Natural killer cell (primary cell): ENCODE data around the gene IZUMO2. TPM values are rescaled to one million over a fixed set of nuclear protein-coding genes. Genes with fewer than 3 reads are reported as not detected.

Experiments
- ATAC-seq, 3 donors: fragments of 150-1000 bp in 2 of 3; fragments of 200-7000 bp in 1 of 3; cut with Tn5 transposase; 1 replicate in 1 of 3; 2 replicates in 2 of 3; pipeline ENCODE4 v1.10.0; 2021; ENCODE audit warnings: mild to moderate bottlenecking in 2 of 3, moderate library complexity in 2 of 3
- DNase-seq, 2 donors: peaks; one replicate each; pipeline versions ENCODE4 v3.0.0 to v3.0.0-alpha.2; 2013 to 2021; ENCODE audit warnings: mixed read lengths in 1 of 2
- H3K27ac ChIP-seq: one replicate; pipeline ENCODE4 v1.5.1; 2013; ENCODE audit warnings: mild to moderate bottlenecking, low read length
- H3K27me3 ChIP-seq: one replicate; pipeline ENCODE4 v1.6.1; 2013; ENCODE audit warnings: low read length; ENCODE audit not compliant: control insufficient read depth, insufficient read depth
- H3K36me3 ChIP-seq: one replicate; pipeline ENCODE4 v1.6.1; 2013; ENCODE audit warnings: low read length; ENCODE audit not compliant: control insufficient read depth, insufficient read depth
- H3K4me1 ChIP-seq: one replicate; pipeline ENCODE4 v1.6.1; 2013; ENCODE audit warnings: low read length; ENCODE audit not compliant: control insufficient read depth, insufficient read depth
- H3K4me3 ChIP-seq: one replicate; pipeline ENCODE4 v1.5.1; 2013; ENCODE audit warnings: low read length
- H3K9me3 ChIP-seq: one replicate; pipeline ENCODE4 v1.6.1; 2013; ENCODE audit warnings: low read length; ENCODE audit not compliant: control insufficient read depth, insufficient read depth
- H3K27ac Mint-ChIP-seq, 2 donors: one replicate each; pipeline ENCODE4 v1.8.0; 2022; ENCODE audit warnings: mild to moderate bottlenecking in 2 of 2, mixed read lengths in 2 of 2, moderate library complexity in 1 of 2
- H3K27me3 Mint-ChIP-seq, 2 donors: one replicate each; pipeline ENCODE4 v1.8.0; 2022; ENCODE audit warnings: low read depth in 2 of 2, mixed read lengths in 2 of 2
- H3K36me3 Mint-ChIP-seq: one replicate; pipeline ENCODE4 v1.8.0; 2022; ENCODE audit warnings: mixed read lengths
- H3K4me1 Mint-ChIP-seq, 2 donors: one replicate each; pipeline ENCODE4 v1.8.0; 2022; ENCODE audit warnings: mixed read lengths in 2 of 2
- H3K4me3 Mint-ChIP-seq: one replicate; pipeline ENCODE4 v1.8.0; 2022; ENCODE audit warnings: mild to moderate bottlenecking, moderate library complexity, mixed read lengths
- H3K9me3 Mint-ChIP-seq, 2 donors: one replicate each; pipeline ENCODE4 v1.8.0; 2022; ENCODE audit warnings: mixed read lengths in 2 of 2
- whole genome bisulfite sequencing: methylation state at CpG from one replicate; pipeline ENCODE4 v1.1.7; 2013; ENCODE audit warnings: missing lambda C conversion rate; ENCODE audit not compliant: insufficient coverage; 5-methylcytosine and 5-hydroxymethylcytosine counted together
- intact Hi-C: fragments of 100-400 bp; cut with micrococcal nuclease; formaldehyde crosslinking; loops from one replicate; pipeline ENCODE4 v1.14.2; 2022
- total RNA-seq, 4 donors: library from RNA; stranded (reverse); fragments of 120-200 nt in 1 of 4; gene quantifications; one replicate each; pipeline versions ENCODE4 v1.2.3 to v1.2.4, GENCODE V29; 2013 to 2022
- TF ChIP-seq, protein P1 (sequence below): fragments of 200-600 bp; IDR thresholded peaks from one replicate; pipeline ENCODE4 v1.8.0; 2022; ENCODE audit warnings: antibody characterized with exemption

The IZUMO2 gene
- total RNA-seq, 3 donors from 2014 or later (not counting 1 experiment from before 2014, with no cell fraction given): not detected

DNA sequence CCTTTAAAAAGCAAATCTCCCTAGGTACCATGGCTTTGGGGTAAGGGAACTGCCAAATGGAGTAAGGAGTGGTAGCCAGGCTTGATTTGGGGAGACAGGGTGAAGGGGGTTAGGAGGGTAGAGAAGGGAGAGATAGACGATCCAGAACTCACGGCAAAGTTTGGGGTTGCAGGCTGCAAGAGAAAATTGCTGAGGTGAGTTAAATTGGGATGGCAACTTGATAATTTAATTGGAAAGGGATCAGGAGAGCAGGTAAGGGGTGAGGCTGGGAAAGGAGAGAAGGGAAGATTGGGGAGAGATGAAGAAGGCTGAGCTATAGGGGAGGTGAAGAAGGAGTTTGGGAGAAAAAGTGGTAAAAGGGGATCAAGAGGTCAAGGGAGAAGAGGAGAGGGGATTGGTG, 4.0 kb downstream of the IZUMO2 start:
- intact Hi-C loops: no loop called here
- Histone ChIP-seq H3K4me1 (no peaks in the 10 kb centered on the region), H3K36me3 (no peaks in the 10 kb centered on the region), H3K27ac (no peak overlapping the region), H3K4me3 (no peak overlapping the region), H3K9me3 (peaks cover 6% of the 10 kb centered on the region), H3K27me3 (no peaks in the 10 kb centered on the region)
- WGBS: 97% methylated on average over 2 of the region's 2 CpGs
- H3K27me3 Mint-ChIP-seq: peaks cover 9 to 15% of the 10 kb centered on the region in 2 donors
- TF ChIP-seq, protein P1, sequence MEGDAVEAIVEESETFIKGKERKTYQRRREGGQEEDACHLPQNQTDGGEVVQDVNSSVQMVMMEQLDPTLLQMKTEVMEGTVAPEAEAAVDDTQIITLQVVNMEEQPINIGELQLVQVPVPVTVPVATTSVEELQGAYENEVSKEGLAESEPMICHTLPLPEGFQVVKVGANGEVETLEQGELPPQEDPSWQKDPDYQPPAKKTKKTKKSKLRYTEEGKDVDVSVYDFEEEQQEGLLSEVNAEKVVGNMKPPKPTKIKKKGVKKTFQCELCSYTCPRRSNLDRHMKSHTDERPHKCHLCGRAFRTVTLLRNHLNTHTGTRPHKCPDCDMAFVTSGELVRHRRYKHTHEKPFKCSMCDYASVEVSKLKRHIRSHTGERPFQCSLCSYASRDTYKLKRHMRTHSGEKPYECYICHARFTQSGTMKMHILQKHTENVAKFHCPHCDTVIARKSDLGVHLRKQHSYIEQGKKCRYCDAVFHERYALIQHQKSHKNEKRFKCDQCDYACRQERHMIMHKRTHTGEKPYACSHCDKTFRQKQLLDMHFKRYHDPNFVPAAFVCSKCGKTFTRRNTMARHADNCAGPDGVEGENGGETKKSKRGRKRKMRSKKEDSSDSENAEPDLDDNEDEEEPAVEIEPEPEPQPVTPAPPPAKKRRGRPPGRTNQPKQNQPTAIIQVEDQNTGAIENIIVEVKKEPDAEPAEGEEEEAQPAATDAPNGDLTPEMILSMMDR: no peak
- DNase-seq: no peak
- no peaks in the 10 kb centered on the region for H3K36me3 Mint-ChIP-seq
- H3K9me3 Mint-ChIP-seq: peaks cover 0 to 2% of the 10 kb centered on the region in 2 donors
- no peak overlapping the region for H3K4me3 Mint-ChIP-seq
- H3K4me1 Mint-ChIP-seq: no peaks in the 10 kb centered on the region
- H3K27ac Mint-ChIP-seq: no peak overlapping the region
- ATAC-seq: no peak

DNA sequence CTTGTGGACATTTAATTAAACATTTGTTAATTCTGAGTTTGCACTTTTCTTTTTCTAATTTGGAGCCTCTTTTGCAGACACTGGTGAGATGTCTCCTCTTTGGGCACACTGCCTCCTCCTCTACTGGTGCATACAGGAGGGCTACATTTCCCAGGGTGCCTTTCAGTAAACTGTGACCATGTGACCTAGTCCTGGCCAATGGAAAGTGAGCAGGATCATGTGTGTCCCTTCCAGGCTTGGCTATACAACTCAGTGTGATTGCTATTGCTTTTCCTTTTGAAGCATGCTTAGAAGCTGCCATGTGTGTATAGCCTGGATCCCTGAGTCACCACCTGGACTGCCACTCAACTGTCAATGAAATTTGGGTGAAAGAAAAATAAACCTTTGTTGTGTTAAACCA, 4.5 kb downstream of the IZUMO2 start:
- no peak overlapping the region for H3K27ac Mint-ChIP-seq
- peaks cover 9 to 19% of the 10 kb centered on the region in 2 donors for H3K27me3 Mint-ChIP-seq
- no peaks in the 10 kb centered on the region for H3K36me3 ChIP-seq
- DNase-seq (no peak), ATAC-seq (no peak)
- H3K9me3 ChIP-seq: peaks cover 6% of the 10 kb centered on the region
- peaks cover 0 to 2% of the 10 kb centered on the region in 2 donors for H3K9me3 Mint-ChIP-seq
- TF ChIP-seq, protein P1: no peak
- H3K27ac ChIP-seq: no peak overlapping the region
- no peaks in the 10 kb centered on the region for H3K4me1 Mint-ChIP-seq
- no peak overlapping the region for H3K4me3 ChIP-seq
- intact Hi-C loops: no loop called here
- no peak overlapping the region for H3K4me3 Mint-ChIP-seq
- H3K27me3 ChIP-seq: no peaks in the 10 kb centered on the region
- H3K36me3 Mint-ChIP-seq: no peaks in the 10 kb centered on the region
- no peaks in the 10 kb centered on the region for H3K4me1 ChIP-seq

DNA sequence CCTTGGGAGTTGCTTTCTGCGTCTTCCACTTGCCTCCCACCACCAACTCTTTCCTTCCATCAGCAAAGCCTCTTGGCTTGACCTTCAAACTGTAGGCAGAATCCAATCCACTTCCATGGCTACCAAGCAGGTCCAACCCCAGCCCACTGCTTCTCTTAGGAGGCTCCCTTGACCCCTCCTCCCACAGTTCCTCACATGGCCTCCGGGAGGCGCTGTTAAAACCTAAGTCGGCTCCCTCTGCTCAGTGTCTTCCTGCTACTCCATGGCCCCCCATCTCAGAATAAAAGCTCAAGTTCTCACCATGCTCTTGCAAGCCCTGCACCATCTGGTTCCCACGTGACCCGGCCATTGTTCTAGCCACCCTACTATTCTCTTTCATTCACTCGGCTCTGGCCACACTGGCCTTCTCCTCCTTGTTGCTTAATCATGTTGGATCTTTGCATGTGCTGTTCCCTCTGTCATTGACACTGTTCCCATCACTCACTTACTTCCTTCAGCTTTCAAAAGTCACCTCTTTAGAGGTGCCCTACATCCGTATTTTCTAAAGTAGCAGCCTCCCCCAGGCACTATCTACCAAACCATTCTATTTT, 7.5 kb downstream of the IZUMO2 start:
- WGBS: 86% methylated on average over 8 of the region's 8 CpGs
- Histone ChIP-seq H3K27me3 (no peaks in the 10 kb centered on the region), H3K27ac (no peak overlapping the region), H3K4me3 (no peak overlapping the region), H3K4me1 (no peaks in the 10 kb centered on the region), H3K36me3 (no peaks in the 10 kb centered on the region), H3K9me3 (peaks cover 6% of the 10 kb centered on the region)
- Mint-ChIP-seq H3K27ac (no peak overlapping the region), H3K4me3 (no peak overlapping the region), H3K36me3 (no peaks in the 10 kb centered on the region), H3K4me1 (no peaks in the 10 kb centered on the region), H3K9me3 (peaks cover 0 to 2% of the 10 kb centered on the region in 2 donors), H3K27me3 (peaks cover 14 to 22% of the 10 kb centered on the region in 2 donors)
- intact Hi-C loops: no loop called here
- TF ChIP-seq, protein P1: no peak
- ATAC-seq (no peak), DNase-seq (no peak)

DNA sequence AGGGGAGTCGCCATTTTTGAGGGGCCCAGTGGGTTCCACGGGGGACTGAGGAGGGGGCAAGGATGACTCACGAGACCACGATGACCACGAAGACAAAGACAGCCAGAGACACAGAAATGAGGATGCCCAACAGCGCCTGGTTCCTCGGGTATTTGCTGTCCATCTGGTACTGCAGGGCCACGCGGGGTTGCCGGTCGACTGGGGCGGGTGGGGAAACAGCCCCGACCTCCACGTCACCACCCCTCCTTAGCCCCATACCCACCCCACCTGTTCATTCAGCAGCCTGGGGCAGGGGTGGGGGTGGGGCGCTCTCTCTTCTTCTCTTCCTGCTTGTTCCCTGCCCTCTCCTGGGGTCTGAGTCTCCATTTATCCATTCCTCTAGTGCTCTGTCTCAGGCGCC, 8.6 kb downstream of the IZUMO2 start:
- intact Hi-C loops: no loop called here

More for the DNA sequence above, 8.6 kb downstream of the IZUMO2 start:
- Mint-ChIP-seq H3K4me1 (no peaks in the 10 kb centered on the region), H3K4me3 (no peak overlapping the region), H3K27ac (no peak overlapping the region), H3K36me3 (no peaks in the 10 kb centered on the region), H3K9me3 (peaks cover 0 to 2% of the 10 kb centered on the region in 2 donors), H3K27me3 (peaks cover 21 to 28% of the 10 kb centered on the region in 2 donors)
- DNase-seq (no peak), ATAC-seq (no peak)
- H3K9me3 ChIP-seq: peaks cover 5% of the 10 kb centered on the region
- H3K27me3 ChIP-seq: no peaks in the 10 kb centered on the region
- no peak overlapping the region for H3K27ac ChIP-seq
- H3K4me1 ChIP-seq: no peaks in the 10 kb centered on the region
- H3K4me3 ChIP-seq: no peak overlapping the region
- 80% methylated on average over 14 of the region's 16 CpGs for WGBS
- TF ChIP-seq, protein P1: no peak
- no peaks in the 10 kb centered on the region for H3K36me3 ChIP-seq
